Measurements from ENCODE around the gene G6PC1. TPM values are rescaled to one million over a fixed set of nuclear protein-coding genes. Genes with fewer than 3 reads are reported as not detected.

Gene G6PC1
- total RNA-seq, 1 experiment from 2014 or later = 0.10 TPM

GRCh38 chr17:42906772-42907446 is 6.3 kb downstream of the G6PC1 start:
- ChIA-PET RAD21 (ENCODE audit: low non-redundant PET in 1 of 2, low total read pairs in 2 of 2, uncharacterized antibody in 2 of 2, unreplicated experiment in 2 of 2) (no interaction called here), CTCF (no interaction called here), POLR2A (no interaction called here)
- Histone ChIP-seq H3K27me3 (ENCODE audit: insufficient read depth, low read length) (peaks cover 15% of the 10 kb centered on the region), H3K4me3 (replicated peaks in 1 of 2; ENCODE audit: low read depth in 1 of 2, low read length in 2 of 2) (no peak overlapping the region), H3K9ac (ENCODE audit: low read length) (no peak overlapping the region), H3K36me3 (ENCODE audit: control insufficient read depth in 1 of 2, insufficient read depth in 2 of 2, low read length in 2 of 2) (no peaks in the 10 kb centered on the region), H3K4me2 (ENCODE audit: low read length) (no peak overlapping the region), H3K4me1 (ENCODE audit: control insufficient read depth in 1 of 2, insufficient read depth in 2 of 2, low read length in 2 of 2) (no peaks in the 10 kb centered on the region), H2AFZ (ENCODE audit: low read depth, low read length, poor library complexity, severe bottlenecking) (no peak overlapping the region), H3K9me3 (ENCODE audit: control insufficient read depth in 1 of 2, insufficient read depth in 1 of 2, low read depth in 1 of 2, low read length in 2 of 2) (no peaks in the 10 kb centered on the region), H4K20me1 (ENCODE audit: insufficient read depth) (no peaks in the 10 kb centered on the region), H3K9me2 (ENCODE audit: insufficient read depth) (no peaks in the 10 kb centered on the region), H3K27ac (ENCODE audit: low read depth, low read length) (no peak overlapping the region), H3K79me2 (ENCODE audit: insufficient read depth, low read length) (no peaks in the 10 kb centered on the region)
- ATAC-seq (no peak), DNase-seq (ENCODE audit: low read depth, low spot score) (no peak)
- no peak for TF ChIP-seq POLR2A (IDR thresholded peaks at IDR 0.05; ENCODE audit: borderline replicate concordance, extremely low read depth, insufficient read depth, insufficient read length)
- no peak for TF ChIP-seq EZH2 (IDR thresholded peaks at IDR 0.05)
- no peak for TF ChIP-seq RAD21 (IDR thresholded peaks at IDR 0.05; ENCODE audit: low read depth)
- TF ChIP-seq TCF7L2 (IDR thresholded peaks at IDR 0.05; ENCODE audit: borderline replicate concordance, extremely low read depth, insufficient read depth, insufficient read length) = no peak
- TF ChIP-seq CTCF (IDR thresholded peaks at IDR 0.05 in 2 of 3, conservative IDR thresholded peaks at IDR 0.05 in 1 of 3; ENCODE audit: borderline replicate concordance in 1 of 3, insufficient read depth in 1 of 3, low read depth in 2 of 3, low read length in 2 of 3) = no peak
- no peak for TF ChIP-seq SRF (IDR thresholded peaks at IDR 0.05; ENCODE audit: low read depth)
- TF ChIP-seq FOSL1 (IDR thresholded peaks at IDR 0.05; ENCODE audit: low read depth) = no peak
- TF ChIP-seq, protein P1, sequence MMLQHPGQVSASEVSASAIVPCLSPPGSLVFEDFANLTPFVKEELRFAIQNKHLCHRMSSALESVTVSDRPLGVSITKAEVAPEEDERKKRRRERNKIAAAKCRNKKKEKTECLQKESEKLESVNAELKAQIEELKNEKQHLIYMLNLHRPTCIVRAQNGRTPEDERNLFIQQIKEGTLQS (IDR thresholded peaks at IDR 0.05) = no peak
- TF ChIP-seq, protein P2, sequence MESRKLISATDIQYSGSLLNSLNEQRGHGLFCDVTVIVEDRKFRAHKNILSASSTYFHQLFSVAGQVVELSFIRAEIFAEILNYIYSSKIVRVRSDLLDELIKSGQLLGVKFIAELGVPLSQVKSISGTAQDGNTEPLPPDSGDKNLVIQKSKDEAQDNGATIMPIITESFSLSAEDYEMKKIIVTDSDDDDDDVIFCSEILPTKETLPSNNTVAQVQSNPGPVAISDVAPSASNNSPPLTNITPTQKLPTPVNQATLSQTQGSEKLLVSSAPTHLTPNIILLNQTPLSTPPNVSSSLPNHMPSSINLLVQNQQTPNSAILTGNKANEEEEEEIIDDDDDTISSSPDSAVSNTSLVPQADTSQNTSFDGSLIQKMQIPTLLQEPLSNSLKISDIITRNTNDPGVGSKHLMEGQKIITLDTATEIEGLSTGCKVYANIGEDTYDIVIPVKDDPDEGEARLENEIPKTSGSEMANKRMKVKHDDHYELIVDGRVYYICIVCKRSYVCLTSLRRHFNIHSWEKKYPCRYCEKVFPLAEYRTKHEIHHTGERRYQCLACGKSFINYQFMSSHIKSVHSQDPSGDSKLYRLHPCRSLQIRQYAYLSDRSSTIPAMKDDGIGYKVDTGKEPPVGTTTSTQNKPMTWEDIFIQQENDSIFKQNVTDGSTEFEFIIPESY (IDR thresholded peaks at IDR 0.05; ENCODE audit: extremely low read depth, insufficient replicate concordance, low read length) = no peak
- TF ChIP-seq SP1 (IDR thresholded peaks at IDR 0.05; ENCODE audit: low read depth) = no peak
- no peak for TF ChIP-seq JUND (IDR thresholded peaks at IDR 0.05)
- TF ChIP-seq CBX3 (IDR thresholded peaks at IDR 0.05; ENCODE audit: low read depth) = no peak
- no peak for TF ChIP-seq YY1 (IDR thresholded peaks at IDR 0.05; ENCODE audit: extremely low read depth, insufficient replicate concordance, low read depth, low read length)
- no peak for TF ChIP-seq POLR2AphosphoS5 (IDR thresholded peaks at IDR 0.05; ENCODE audit: low read depth, low read length)
- intact Hi-C loops (cut with micrococcal nuclease) = no loop called here
- BruUV-seq (replicated peaks) = no TSS peak
